Bone marrow (tissue), 2 donors: ENCODE data around the gene TBC1D8.
"Not testable (repeated sequence)": the region's sequence is repeated elsewhere in the genome, so short reads cannot be mapped to it uniquely, and the experiment has no call there.

Source experiments
- DNase-seq, 2 donors: peaks; one replicate each; lab custom pipeline; 2025; lab: John Stamatoyannopoulos, UW

Gene TBC1D8

GRCh38 chr2:101064505-101064867 lies 86.7 kb downstream of the TBC1D8 start:
- no peak for DNase-seq

- DNase-seq: no peak
Observed at GRCh38 chr2:101064125-101064502, 87.1 kb downstream of the TBC1D8 start.

GRCh38 chr2:101063352-101064124 lies 87.6 kb downstream of the TBC1D8 start:
- no peak for DNase-seq

GRCh38 chr2:101058386-101058785 lies 92.8 kb downstream of the TBC1D8 start:
- no peak for DNase-seq

- no peak for DNase-seq
Observed at GRCh38 chr2:101057051-101057933, 93.9 kb downstream of the TBC1D8 start.

GRCh38 chr2:101053117-101053516 lies 98.1 kb downstream of the TBC1D8 start:
- no peak for DNase-seq

GRCh38 chr2:101052147-101052546 lies 99.0 kb downstream of the TBC1D8 start:
- DNase-seq: no peak

- DNase-seq: not testable (repeated sequence)
Observed at GRCh38 chr2:101050886-101051285, 100.3 kb downstream of the TBC1D8 start.

- DNase-seq: no peak
Observed at GRCh38 chr2:101048756-101049155, 102.4 kb downstream of the TBC1D8 start.

- DNase-seq: no peak
Observed at GRCh38 chr2:101047774-101048173, 103.4 kb downstream of the TBC1D8 start.

GRCh38 chr2:101047075-101047766 lies 104.0 kb downstream of the TBC1D8 start:
- DNase-seq: no peak

- DNase-seq: no peak
Observed at GRCh38 chr2:101045330-101045729, 105.9 kb downstream of the TBC1D8 start.

GRCh38 chr2:101041413-101041812 lies 109.8 kb downstream of the TBC1D8 start:
- no peak for DNase-seq

GRCh38 chr2:101040761-101041160 lies 110.4 kb downstream of the TBC1D8 start:
- no peak for DNase-seq

GRCh38 chr2:101040072-101040471 lies 111.1 kb downstream of the TBC1D8 start:
- DNase-seq: no peak

- DNase-seq: peak in 1 of 2 donors; percentile 4
Observed at GRCh38 chr2:101038455-101039255, 112.5 kb downstream of the TBC1D8 start.

- DNase-seq: no peak
Observed at GRCh38 chr2:101037161-101037755, 113.9 kb downstream of the TBC1D8 start.

GRCh38 chr2:101036562-101036961 lies 114.6 kb downstream of the TBC1D8 start:
- DNase-seq: peak in 1 of 2 donors; percentile 4

GRCh38 chr2:101032084-101032776 lies 119.0 kb downstream of the TBC1D8 start:
- no peak for DNase-seq

GRCh38 chr2:101030866-101031554 lies 120.2 kb downstream of the TBC1D8 start:
- no peak for DNase-seq
